HG03064 (cell line): ENCODE measurements around the gene GSG1L.

Experiments
- ATAC-seq: cut with Tn5 transposase; IDR thresholded peaks from one replicate; pipeline ENCODE4 v1.9.1; 2021; ENCODE audit warnings: low read depth; ENCODE audit not compliant: unreplicated experiment

Gene GSG1L

DNA sequence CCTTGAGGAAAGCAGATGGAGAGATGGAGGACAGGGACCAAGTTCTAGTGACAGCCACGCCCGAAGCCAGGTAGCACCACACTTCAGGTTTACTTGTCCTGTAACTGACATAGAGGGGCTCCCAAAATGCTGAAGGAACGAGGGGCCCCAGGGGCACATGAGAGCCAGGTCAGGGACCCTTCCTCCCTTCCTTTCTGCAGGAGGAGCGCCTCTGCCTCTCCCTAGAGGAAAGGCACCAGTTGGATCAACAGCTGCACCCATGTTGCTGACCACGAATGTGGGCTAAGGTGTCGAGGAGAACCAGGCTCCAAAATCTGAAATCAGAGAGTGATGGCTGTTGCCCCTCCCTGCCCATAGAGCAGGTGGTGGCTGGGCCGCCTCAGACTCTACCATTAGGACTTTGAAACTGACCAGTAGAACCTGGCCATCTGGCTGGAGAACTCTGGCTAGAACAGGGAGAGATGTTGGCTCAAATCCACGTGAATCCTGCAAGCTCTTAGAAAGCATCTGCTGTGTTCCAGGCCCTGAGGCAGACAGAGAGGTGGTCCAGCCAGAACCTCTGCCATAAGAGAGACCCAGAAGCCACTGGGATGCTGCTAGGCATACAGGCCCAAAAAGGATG, 294.8 kb downstream of the GSG1L start:
- no peak for ATAC-seq

DNA sequence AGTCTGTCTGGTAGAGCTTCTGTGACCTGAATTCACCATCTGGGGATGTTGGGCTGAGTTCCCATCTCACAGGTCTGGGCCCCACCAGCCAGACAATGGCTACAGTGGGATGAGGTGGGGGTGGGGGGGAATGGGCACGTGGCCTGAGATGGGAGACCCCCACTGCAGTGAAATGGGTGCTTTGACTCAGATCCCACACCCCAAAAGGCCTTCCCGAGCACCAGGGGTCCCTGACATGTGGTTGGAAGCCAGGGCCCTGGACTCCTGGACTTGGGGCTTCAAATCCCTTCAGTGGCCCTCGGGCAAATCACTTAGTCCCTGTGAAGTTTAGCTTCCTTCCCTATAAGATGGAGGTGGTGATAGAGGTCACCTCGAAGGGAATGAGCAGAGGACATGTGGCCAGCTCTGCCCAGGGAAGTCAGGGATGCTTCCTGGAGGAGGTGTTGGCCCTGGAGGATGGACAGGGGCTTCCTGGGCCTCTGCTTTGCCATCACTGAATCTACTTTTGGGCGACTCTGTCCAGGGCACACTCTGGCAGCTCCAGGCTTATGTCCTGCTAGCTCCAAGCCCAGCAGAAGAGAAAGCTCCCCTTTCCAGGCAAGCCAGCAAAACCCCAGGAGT, 295.4 kb downstream of the GSG1L start:
- no peak for ATAC-seq

DNA sequence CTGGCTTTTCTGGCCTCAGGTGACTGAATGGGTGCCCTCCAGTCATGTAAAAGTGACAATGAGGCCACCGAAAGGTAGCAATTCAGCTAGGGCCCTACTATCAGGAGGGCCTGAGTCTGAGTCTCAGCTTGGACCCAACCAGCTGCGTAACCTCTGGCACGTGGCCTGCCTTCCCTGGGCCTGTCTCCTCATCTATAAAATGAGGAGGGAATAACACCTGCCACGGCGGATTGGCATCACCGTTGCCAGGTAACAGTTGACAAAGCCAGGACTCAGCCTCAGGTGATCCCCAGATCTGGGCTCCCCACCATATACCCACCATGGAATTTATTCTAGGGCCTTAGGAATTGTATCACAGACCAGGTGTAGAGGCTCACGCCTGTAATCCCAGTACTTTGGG, 296.4 kb downstream of the GSG1L start:
- ATAC-seq: no peak

DNA sequence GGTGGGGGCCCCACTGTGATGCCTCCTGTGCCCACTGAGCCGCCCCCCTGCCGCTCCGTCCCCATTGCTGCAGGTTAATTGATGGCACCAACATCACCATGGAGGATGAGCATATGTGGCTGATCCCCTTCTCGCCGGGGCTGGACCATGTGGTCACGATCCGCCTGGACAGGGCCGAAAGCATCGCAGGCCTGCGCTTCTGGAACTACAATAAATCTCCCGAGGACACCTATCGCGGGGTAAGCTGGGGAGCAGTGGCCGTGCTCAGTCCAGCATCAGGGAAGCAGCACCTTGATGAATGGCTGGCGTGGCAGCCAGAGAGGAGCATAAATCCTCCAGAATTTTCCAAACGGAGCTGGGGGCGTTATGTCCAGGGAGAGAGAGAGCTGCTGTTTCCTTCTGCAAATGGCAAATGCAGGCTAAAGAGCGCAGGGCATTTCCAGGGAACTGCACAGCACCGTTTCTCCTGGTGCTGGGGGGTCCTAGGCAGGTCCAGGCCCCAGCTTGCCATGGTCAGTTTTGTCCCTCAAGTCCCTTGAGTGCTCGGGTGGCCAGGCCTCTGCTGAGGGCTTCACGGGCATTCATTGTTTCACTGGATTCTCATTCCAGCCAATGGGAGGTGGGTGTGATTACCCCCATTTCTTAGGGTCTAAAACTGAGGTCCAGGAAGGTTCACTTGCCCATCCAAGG, 297.1 kb downstream of the GSG1L start:
- no peak for ATAC-seq

DNA sequence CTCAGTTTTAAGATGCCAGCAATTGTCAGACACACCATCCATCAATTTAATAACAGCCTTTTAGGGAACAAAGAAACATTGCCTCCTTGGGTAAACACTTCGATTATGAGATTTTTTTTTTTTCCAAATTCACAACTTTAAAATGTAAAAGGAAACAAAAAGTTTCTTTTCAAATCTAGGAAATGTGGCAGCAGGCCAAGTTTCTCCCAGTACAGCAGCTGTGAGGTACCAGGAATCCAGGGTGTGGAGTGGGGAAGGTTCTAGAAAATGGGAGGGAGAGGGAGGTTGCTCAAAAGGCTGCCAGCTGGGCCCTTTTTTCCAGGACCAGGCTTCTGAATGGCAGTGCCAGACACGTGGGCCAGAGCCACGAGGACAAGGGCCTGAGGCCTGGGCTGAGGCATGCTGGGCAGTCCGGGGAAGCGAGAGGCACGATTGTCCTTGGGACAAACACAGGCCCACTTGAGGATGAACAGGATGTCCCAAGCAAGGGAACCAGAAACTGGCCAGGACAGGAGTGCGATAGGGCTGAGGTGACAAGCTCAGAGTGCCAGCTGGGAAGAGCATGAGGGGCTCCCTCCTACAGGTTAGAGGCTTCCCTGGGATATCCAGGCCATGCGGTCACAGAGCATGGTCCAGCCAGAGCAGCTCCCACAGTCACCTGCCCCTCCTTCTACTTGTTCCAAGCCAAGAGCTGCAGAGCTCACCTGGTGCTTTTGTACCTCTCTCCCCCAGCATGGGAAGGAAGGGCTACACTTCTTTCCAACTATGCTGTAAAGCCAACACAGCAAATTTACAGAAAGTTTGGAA, 298.4 kb downstream of the GSG1L start:
- ATAC-seq: no peak

DNA sequence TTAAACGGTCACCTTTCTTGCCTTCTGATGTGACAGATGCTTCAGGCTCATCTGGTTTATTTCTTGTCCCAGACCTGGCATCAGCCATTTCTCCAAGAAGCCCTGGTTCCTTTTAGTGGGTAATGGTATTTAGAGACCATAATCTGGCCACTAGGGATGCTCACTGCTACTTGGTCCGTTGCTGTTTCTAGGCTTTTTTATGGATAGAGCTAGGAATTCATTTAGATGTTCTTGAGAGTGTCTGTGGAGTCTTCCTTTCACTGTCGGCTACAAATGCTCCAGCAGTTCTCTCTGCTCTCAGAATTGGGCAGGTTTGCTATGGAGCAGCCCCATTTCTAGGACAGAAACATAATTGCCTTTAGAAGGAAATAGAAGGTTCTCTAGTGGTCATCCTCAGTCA, 299.1 kb downstream of the GSG1L start:
- ATAC-seq: no peak

DNA sequence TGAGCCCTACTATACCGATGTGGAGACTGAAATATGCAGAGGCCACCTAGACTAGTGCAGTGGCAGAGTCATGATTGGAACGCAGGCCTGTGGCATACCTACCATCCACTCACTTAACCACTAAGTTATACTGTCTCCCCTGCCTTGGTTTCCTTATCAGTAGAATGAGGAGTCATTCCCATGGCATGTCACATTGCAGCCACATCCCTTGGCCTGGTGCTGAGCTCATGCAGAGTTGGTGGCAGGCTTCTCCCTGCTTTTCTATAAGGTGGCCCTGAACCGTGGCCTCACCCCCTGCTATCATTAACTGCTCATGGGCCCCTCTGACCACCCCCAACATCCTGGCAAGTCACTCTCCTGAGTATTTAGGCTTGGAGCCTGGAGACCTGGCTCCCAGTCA, 301.1 kb downstream of the GSG1L start:
- no peak for ATAC-seq

DNA sequence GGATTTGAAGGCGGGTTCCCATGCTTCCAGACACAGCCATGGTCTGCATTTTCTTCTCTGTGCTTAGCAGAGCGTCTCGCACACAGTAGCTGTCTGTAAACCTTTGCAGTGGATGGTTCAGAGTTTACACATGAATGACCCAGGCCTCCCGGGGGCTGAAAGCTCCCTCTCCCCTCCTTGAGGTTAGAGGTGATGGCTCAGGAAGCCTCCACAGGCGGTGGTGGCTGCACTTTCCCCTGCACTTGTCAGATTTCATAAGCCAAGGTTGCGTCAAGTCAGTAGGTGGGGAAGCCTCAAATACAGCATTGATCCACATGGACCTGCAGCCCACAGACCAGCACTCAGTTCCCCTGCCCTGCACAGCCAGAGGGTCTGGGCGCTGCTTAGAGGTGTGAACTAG, 301.7 kb downstream of the GSG1L start:
- ATAC-seq: no peak

DNA sequence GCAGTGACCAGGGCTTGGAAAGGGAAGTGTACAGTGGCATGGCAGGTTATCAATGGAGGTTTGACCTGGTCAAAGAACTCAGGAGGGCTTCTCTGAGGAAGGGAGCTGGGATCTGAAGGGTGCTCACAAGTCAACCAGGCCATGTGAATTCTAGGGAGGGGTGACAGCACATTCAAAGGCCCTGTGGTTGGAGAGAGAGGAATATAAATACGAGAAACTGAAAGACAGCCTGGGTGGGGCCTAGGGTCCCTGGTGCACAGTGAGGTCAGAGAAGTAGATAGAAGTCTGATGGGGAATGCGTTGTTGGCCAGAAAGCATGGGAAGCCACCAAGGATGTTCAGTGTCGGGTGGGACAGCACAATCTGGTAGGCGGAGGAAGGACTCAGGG, 302.7 kb downstream of the GSG1L start:
- ATAC-seq: no peak

DNA sequence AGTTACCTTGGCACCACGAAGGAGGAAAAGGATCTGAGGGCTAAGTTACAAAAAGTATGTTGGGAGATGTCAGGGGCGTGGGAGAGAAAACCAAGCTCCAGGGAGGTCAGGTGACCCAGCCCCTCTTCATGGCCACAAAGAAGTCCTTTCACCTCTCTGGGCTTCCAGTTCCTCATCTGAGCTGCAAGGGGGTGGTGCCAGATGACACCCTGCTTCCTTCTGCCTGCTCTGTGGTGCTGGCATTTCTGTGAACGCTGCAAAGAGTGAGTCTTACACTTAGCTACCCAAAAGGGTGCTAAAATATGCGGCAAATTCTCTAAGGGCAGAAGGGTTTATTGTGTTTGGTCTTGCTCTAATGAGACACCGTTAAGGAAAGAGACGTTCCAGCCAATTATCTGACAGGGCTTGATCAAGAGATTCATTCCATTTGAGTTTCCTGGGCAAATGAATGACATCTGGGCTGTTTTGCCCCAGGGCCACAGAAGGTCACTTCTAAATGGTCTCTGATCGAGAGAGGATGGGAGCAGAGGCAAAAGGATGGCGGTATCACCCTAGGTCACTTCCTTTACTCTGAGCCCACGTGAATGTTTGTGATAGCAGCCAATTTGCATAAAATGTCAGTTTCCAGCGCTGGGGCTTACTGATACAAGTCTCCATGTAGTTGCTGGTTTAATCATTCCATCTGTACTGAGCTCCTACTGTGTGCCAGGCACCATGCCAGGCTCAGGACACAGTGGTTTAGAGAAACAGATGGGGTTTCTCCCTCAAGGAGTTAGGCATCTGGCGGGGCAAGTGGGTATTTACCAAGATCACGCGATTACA, 303.3 kb downstream of the GSG1L start:
- ATAC-seq: no peak

DNA sequence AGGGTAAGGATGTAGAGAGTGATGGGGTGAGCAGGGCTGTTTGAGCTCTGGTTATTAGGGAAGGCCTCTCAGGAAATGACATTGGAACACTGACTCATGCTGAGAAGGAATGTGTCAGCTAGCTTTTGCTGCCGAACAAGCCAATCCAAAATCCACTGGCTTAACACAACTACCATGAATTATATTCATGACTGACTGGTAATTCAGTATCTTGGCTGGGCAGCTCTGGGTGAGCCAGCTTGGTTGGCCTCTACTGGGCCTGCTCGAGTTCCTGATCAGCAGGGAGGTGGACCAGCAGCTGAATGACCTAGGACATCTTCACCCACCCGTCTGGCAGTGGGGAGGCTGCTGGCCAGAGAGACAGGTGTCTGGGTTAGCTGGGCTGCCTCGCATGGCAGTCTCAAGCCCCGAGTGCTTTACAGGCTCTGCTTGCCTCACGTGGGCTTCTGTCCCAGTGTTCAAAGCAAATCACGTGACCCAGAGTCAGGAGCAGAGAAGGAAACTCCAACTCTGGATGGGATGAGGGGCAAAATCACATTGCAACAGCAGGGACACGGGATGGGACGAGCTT, 304.1 kb downstream of the GSG1L start:
- no peak for ATAC-seq

DNA sequence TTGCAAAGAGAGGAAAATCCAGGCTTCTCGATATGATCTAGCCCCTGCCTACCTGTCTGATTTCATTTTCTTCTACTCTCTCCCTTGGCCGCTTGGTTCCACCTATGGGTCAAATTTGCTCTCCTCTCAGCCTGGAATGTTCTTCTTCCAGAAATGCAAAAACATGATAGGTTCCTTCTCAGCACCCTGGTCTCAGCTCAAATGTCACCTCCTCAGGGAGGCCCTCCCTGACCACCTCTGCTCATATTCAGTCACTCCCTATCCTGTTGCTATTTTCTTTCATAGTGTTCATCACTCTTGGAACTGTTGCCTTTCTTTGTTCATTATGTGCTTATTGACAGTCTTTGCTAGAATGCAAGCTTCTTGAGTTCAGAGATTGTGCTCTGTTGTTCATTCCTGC, 305.0 kb downstream of the GSG1L start:
- ATAC-seq: no peak

DNA sequence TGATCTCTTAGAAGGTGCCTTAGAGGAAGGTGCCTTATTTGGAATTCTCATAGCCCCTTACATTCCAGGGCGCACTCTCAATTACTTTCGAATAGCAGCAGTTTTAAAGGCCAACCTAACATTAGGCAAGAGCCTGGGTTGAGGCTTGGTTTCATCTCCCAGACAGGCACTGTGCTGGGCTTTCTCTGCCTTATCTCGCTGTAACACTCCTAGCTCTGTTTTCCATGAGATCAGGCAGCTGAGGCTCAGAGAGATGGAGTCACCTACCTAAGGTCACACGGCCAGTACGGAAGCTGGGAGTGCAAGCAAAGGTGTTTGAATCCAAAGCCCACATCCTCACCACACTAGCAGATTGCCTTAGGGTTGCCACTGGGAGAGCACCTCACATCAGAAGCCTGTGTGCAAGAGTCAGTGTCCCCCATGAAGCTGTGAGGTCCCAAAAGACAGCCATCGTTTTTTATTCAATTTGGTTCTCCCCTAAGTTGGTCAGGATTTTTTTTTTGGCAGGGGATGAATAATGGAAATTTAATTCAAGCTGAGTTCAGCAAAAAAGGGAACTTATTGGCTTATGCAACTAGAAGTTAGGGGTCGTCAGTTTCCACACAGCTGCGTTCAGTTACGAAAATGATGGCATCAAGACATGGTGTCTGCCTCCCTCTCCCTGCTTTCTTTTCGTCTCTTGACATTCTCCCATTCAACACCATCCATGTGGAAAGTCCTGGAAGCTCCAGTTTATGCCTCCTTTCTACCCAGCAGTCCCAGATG, 307.1 kb downstream of the GSG1L start:
- ATAC-seq: no peak

DNA sequence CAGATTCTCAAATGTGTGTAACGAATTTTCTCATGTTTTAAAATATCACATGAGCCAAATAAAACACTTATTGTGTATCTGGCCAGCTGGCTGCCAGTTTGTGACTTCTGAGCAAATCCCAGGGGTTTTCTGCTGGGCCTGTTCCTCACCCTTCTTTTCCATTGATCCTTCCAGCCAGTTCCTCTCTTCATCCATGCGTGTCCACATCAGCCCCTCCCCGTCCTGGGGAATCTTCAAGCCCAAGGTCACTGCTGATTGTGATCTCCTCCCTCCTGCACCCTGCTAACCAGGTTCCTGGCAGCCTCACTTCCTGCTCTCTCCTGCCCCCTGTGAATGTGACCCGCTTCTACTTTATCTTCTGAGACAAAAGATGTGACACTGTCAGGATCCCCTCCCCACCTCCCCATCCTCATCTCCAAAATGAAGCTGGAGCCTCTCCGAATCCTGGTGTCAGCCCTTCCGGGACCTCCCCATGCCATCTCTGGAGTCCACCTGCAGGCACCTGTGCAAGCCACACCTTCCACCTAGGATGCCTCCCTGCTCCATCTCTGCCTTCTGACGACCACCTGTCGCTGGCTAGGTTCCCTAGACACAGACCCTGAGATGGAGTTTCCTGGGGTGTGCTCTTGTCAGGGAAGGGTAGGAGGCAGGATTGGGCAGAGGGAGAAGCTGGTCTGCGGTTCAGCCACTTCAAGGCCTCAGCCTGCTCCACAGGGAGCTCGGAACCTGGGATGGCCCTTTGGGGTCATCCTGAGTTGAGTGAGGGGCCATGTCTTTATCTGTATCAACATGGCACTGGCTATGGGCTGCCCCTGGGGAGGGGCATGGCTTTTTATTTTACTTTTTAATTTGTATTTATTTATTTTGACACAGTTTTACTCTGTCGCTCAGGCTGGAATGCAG, 308.5 kb downstream of the GSG1L start:
- ATAC-seq: no peak

DNA sequence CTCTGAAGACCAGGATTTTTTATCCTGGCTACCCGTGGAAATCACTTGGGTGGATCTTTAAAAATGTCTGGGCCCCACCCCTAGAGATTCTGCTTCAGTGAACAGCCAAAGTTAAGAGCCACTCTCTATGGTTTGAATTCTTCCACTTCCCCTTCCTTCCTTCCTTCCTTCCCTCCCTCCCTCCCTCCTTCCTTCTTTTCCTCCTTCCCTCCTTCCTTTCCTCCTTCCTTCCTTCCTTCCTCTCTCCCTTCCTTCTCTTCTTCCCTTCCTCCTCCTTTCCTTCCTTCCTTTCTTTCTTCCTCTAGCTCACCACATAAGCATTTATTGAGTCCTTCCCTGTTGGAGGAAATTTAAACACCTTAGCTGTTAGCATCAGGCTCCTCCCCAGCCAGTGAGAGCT, 310.0 kb downstream of the GSG1L start:
- ATAC-seq: no peak

DNA sequence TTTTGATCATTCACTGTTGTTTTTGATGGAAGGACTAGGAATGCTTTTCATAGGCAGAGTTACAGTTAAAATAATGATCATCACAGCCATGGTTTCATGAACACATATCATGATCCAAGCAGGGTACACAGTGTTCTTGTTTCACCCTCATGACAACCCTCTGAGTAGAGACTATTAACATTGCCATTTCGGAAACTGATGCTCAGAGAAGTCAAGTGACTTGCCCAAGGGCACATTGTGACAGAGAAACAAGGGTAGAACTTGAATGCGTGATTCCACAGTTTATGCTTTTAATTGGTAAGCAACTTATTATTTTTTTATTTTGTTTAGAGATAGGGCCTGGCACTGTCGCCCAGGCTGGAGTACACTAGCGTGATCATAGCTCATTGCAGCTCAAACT, 311.3 kb downstream of the GSG1L start:
- no peak for ATAC-seq

DNA sequence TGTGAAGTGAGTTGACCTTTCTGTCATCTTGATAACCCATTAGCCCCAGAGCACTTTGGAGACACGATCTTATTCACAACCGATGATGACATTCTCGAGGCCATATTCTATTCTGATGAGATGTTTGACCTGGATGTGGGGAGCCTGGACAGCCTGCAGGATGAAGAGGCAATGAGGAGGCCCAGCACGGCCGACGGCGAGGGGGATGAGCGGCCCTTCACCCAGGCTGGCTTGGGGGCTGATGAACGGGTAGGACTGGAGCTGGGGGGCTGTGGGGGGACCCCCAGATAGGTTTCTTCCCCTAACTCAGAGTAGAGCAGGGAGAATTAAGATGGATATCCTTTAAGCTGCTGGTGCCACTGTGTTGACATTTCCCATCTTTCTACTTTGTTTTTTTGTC, 311.8 kb downstream of the GSG1L start:
- ATAC-seq: no peak

DNA sequence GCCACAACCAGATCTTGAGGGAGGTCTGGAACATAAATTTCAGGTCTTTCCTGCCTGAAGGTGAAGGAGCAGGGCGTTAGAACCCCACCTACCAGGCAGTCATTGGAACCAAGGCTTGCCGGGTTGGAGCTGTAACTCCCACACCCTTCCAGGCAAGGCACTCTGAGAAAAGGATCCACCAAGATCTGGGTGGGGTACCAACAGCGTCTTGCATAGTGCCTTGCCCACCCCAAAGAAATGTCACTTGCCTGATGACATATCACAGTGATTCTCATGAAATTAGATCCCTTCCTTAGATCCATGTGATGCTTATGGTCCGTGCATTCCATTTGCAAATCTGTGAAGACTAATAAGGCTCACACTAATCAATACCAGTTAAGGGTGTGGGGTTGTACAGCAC, 312.3 kb downstream of the GSG1L start:
- ATAC-seq: no peak

DNA sequence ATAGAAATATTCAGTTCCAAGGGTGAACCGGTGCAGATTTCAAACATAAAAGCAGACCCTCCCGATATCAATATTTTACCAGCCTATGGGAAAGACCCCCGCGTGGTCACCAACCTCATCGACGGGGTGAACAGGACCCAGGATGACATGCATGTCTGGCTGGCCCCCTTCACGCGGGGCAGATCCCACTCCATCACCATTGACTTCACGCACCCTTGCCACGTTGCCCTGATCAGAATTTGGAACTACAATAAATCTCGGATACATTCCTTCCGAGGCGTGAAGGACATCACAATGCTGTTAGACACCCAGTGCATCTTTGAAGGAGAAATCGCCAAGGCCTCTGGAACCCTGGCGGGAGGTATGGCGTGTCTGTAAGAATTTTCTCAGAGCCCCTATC, 313.6 kb downstream of the GSG1L start:
- ATAC-seq: no peak
